HepG2 (cell line): ENCODE results near the gene RNF208. TPM values are rescaled to one million over a fixed set of nuclear protein-coding genes. Genes with fewer than 3 reads are reported as not detected.
A peak's percentile ranks its signal among the peaks of the same experiment; 100 is the strongest.

Experiments used
- ATF7 ChIP-seq, 2 experiments: fragments of 450-650 bp in 1 of 2; sonication (generic) in 1 of 2; formaldehyde crosslinking in 1 of 2; IDR thresholded peaks; 2 replicates each; pipeline versions ENCODE4 v1.4.0 to v1.6.1; 2016 to 2020; ENCODE audit warnings: antibody characterized with exemption in 1 of 2, mild to moderate bottlenecking in 1 of 2, missing genetic modification reagents in 1 of 2
- DR1 ChIP-seq: sonication (generic); formaldehyde crosslinking; IDR thresholded peaks from 2 replicates; pipeline ENCODE4 v1.8.0; 2021; ENCODE audit warnings: mild to moderate bottlenecking, missing genetic modification reagents, inconsistent platforms
- GABPB1 ChIP-seq: IDR thresholded peaks from 2 replicates; pipeline ENCODE4 v1.6.1; 2016; ENCODE audit warnings: mild to moderate bottlenecking, missing genetic modification reagents, moderate library complexity, missing compliant biosample characterization
- HNF4A ChIP-seq: sonication (generic); formaldehyde crosslinking; IDR thresholded peaks from 2 replicates; pipeline ENCODE4 v1.4.0; 2020; ENCODE audit warnings: missing genetic modification reagents
- HNRNPL ChIP-seq: fragments of 200-400 bp; formaldehyde crosslinking; IDR thresholded peaks from 2 replicates; pipeline ENCODE4 v1.6.1; 2017; ENCODE audit warnings: mild to moderate bottlenecking, low read depth, low read length
- KDM1A ChIP-seq: IDR thresholded peaks from 2 replicates; pipeline ENCODE4 v1.6.1; 2016; ENCODE audit warnings: missing compliant biosample characterization
- MAZ ChIP-seq, 2 experiments: sonication (generic) in 1 of 2; formaldehyde crosslinking in 1 of 2; IDR thresholded peaks; 2 replicates each; pipeline versions ENCODE4 v1.5.0 to v1.6.1; 2012 to 2020; ENCODE audit warnings: low read depth in 2 of 2, mild to moderate bottlenecking in 2 of 2, borderline replicate concordance in 1 of 2, improper control_type of control experiment in 1 of 2, low read length in 1 of 2, missing genetic modification reagents in 1 of 2, moderate library complexity in 1 of 2
- MLLT10 ChIP-seq: sonication (generic); formaldehyde crosslinking; IDR thresholded peaks from 2 replicates; pipeline ENCODE4 v1.4.0; 2020; ENCODE audit warnings: missing genetic modification reagents
- NFATC3 ChIP-seq: sonication (generic); formaldehyde crosslinking; IDR thresholded peaks from 2 replicates; pipeline ENCODE4 v1.5.1; 2020; ENCODE audit warnings: mild to moderate bottlenecking, missing genetic modification reagents
- SKIL ChIP-seq: sonication (generic); formaldehyde crosslinking; IDR thresholded peaks from 2 replicates; pipeline ENCODE4 v1.8.0; 2022; ENCODE audit warnings: missing genetic modification reagents, mild to moderate bottlenecking, moderate library complexity, borderline replicate concordance
- SRY ChIP-seq: sonication (generic); formaldehyde crosslinking; IDR thresholded peaks from 2 replicates; pipeline ENCODE4 v1.8.0; 2022; ENCODE audit warnings: mild to moderate bottlenecking, missing genetic modification reagents
- TARDBP ChIP-seq: sonication (generic); formaldehyde crosslinking; IDR thresholded peaks from 2 replicates; pipeline ENCODE4 v1.8.0; 2022; ENCODE audit warnings: mild to moderate bottlenecking, missing genetic modification reagents
- TBX3 ChIP-seq: fragments of 450-650 bp; IDR thresholded peaks from 2 replicates; pipeline ENCODE4 v1.6.1; 2017; ENCODE audit warnings: antibody characterized with exemption, mild to moderate bottlenecking, inconsistent platforms, borderline replicate concordance
- ZBTB7A ChIP-seq: sonication (generic); formaldehyde crosslinking; IDR thresholded peaks from 2 replicates; pipeline ENCODE4 v1.8.0; 2022; ENCODE audit warnings: mild to moderate bottlenecking, missing genetic modification reagents
- ZC3H13 ChIP-seq: sonication (generic); formaldehyde crosslinking; IDR thresholded peaks from 2 replicates; pipeline ENCODE4 v1.8.1; 2023; ENCODE audit warnings: mild to moderate bottlenecking, missing genetic modification reagents, moderate library complexity
- ZC3H4 ChIP-seq: sonication (generic); formaldehyde crosslinking; IDR thresholded peaks from 2 replicates; pipeline ENCODE4 v1.4.0; 2020; ENCODE audit warnings: missing genetic modification reagents, borderline replicate concordance
- ZNF574 ChIP-seq: sonication (generic); formaldehyde crosslinking; IDR thresholded peaks from 2 replicates; pipeline ENCODE4 v1.4.0; 2020; ENCODE audit warnings: missing genetic modification reagents
- ZNF747 ChIP-seq: sonication (generic); formaldehyde crosslinking; IDR thresholded peaks from 2 replicates; pipeline ENCODE4 v1.8.1; 2023; ENCODE audit warnings: missing genetic modification reagents, mild to moderate bottlenecking, borderline replicate concordance
- ZNF800 ChIP-seq: sonication (generic); formaldehyde crosslinking; IDR thresholded peaks from 2 replicates; pipeline ENCODE4 v1.4.0; 2020; ENCODE audit warnings: missing genetic modification reagents
- ZSCAN25 ChIP-seq: sonication (generic); formaldehyde crosslinking; IDR thresholded peaks from 2 replicates; pipeline ENCODE4 v1.8.0; 2022; ENCODE audit warnings: mild to moderate bottlenecking, missing genetic modification reagents
- polyA plus RNA-seq, 8 experiments: library from polyadenylated mRNA; depleted of rRNA in 3 of 8; stranded (reverse) in 7 of 8; unstranded in 1 of 8; fragments of >200 nt; fragmentation: Illumina TruSeq in 4 of 8; extraction: Trizol in 4 of 8; gene quantifications; 2 replicates each; pipeline versions ENCODE4 v1.2.1 to v1.2.3, GENCODE V29; 2011 to 2016; ENCODE audit warnings: low read depth in 4 of 8, missing spikeins in 1 of 8, mixed read lengths in 1 of 8; ENCODE audit not compliant: insufficient read depth in 1 of 8
- total RNA-seq, 5 experiments: library from RNA; depleted of rRNA; stranded (reverse); fragments of >200 nt; fragmentation: Illumina TruSeq; extraction: Trizol; gene quantifications; 2 replicates each; pipeline ENCODE4 v1.2.3, GENCODE V29; 2016; ENCODE audit warnings: low read depth in 1 of 5

RNF208 gene
- total and polyA plus RNA-seq, 2 of the 13 experiments (the other 11 are each of a cell fraction or from before 2014, with no cell fraction given), result 1.6 to 2.1 TPM

GRCh38 chr9:137234055-137234697 is 12.1 kb upstream of the RNF208 start (continued):
- TF ChIP-seq NFATC3, result no peak
- 0 out of 2 replicates have a peak, but pooled peaks have one; percentile 20 for TF ChIP-seq SKIL (CRISPR knock-in tag)
- peak; percentile 47; the same call in 1 of the 2 replicates for TF ChIP-seq ZNF574 (CRISPR knock-in tag)
- TF ChIP-seq ZC3H4 (CRISPR knock-in tag), result no peak
- no peak for TF ChIP-seq ZNF747 (CRISPR knock-in tag)
- TF ChIP-seq ATF7 (IDR thresholded peaks at IDR 0.05), result no peak
- TF ChIP-seq ATF7 (CRISPR knock-in tag; IDR thresholded peaks at IDR 0.05), result no peak
- TF ChIP-seq ZNF800 (CRISPR knock-in tag), result no peak
- peak; percentile 52 for TF ChIP-seq HNF4A (CRISPR knock-in tag)
- peak; percentile 76 for TF ChIP-seq ZC3H13 (CRISPR knock-in tag)
- TF ChIP-seq GABPB1, result peak; percentile 52; the same call in 1 of the 2 replicates
- TF ChIP-seq MAZ (IDR thresholded peaks at IDR 0.05; ENCODE audit: borderline replicate concordance, low read depth, low read length), result no peak
- TF ChIP-seq MAZ (CRISPR knock-in tag; IDR thresholded peaks at IDR 0.05; ENCODE audit: low read depth), result peak; percentile 35; the same call in 1 of the 2 replicates
- 0 out of 2 replicates have a peak, but pooled peaks have one; percentile 26 for TF ChIP-seq ZBTB7A (CRISPR knock-in tag)
- TF ChIP-seq TARDBP (CRISPR knock-in tag), result no peak
- TF ChIP-seq DR1 (CRISPR knock-in tag), result no peak
- TF ChIP-seq HNRNPL, result 0 out of 2 replicates have a peak, but pooled peaks have one; percentile 51
- TF ChIP-seq TBX3, result no peak
- 0 out of 2 replicates have a peak, but pooled peaks have one; percentile 59 for TF ChIP-seq ZSCAN25 (CRISPR knock-in tag)
- TF ChIP-seq MLLT10 (CRISPR knock-in tag), result no peak
- TF ChIP-seq KDM1A, result no peak
- 0 out of 2 replicates have a peak, but pooled peaks have one; percentile 25 for TF ChIP-seq SRY
